ENCODE measurements around the gene SYT13. TPM values are rescaled to one million over a fixed set of nuclear protein-coding genes. Genes with fewer than 3 reads are reported as not detected.

Gene SYT13
- total RNA-seq, 1 experiment from 2014 or later, result 9.4 TPM

DNA sequence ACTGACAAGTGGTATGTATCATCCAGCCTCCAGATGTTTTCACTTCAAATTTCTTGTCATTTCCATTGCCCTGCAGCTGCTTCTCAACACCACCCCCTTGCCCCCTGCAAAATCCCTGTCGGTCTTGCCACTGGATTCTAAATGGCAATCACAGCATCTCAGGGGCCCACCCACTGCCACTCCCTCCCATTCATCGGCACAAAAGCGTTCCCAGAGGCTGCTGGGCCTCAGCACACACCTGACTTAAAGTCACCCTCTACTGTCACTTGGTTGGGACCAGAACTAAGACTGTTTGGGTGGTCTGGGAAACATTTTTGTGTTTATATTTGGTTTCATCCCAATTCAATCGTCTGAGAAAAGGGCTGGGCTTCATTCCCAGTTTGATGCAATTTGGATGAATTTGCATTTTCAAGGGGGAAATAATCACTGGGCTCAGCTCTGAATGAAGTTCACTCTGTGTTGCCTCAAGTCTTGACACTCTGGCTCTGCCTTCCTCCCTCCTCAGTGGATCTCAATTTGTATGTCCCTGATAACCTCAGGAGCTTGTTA, 27.1 kb downstream of the SYT13 start:
- no peak overlapping the region for H3K27ac Mint-ChIP-seq (ENCODE audit: unreplicated experiment)
- no peak for DNase-seq
- no peaks in the 10 kb centered on the region for H3K9me3 Mint-ChIP-seq (ENCODE audit: unreplicated experiment)
- TF ChIP-seq, protein P1, sequence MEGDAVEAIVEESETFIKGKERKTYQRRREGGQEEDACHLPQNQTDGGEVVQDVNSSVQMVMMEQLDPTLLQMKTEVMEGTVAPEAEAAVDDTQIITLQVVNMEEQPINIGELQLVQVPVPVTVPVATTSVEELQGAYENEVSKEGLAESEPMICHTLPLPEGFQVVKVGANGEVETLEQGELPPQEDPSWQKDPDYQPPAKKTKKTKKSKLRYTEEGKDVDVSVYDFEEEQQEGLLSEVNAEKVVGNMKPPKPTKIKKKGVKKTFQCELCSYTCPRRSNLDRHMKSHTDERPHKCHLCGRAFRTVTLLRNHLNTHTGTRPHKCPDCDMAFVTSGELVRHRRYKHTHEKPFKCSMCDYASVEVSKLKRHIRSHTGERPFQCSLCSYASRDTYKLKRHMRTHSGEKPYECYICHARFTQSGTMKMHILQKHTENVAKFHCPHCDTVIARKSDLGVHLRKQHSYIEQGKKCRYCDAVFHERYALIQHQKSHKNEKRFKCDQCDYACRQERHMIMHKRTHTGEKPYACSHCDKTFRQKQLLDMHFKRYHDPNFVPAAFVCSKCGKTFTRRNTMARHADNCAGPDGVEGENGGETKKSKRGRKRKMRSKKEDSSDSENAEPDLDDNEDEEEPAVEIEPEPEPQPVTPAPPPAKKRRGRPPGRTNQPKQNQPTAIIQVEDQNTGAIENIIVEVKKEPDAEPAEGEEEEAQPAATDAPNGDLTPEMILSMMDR (IDR thresholded peaks at IDR 0.05; ENCODE audit: insufficient read depth in 1 of 2, low read depth in 1 of 2, low read length in 1 of 2, severe bottlenecking in 1 of 2, unreplicated experiment in 1 of 2), result no peak
- H3K27me3 Mint-ChIP-seq (ENCODE audit: insufficient read depth, unreplicated experiment), result peaks cover 6% of the 10 kb centered on the region
- Histone ChIP-seq H3K36me3 (ENCODE audit: control insufficient read depth, insufficient read depth, low read length) (no peaks in the 10 kb centered on the region), H3K27me3 (replicated peaks; ENCODE audit: control insufficient read depth, insufficient read depth, low read length) (no peaks in the 10 kb centered on the region), H3K4me1 (no peaks in the 10 kb centered on the region), H3K9me3 (peaks cover under 1% of the 10 kb centered on the region; the same call in 1 of the 2 replicates), H3K4me3 (ENCODE audit: low read depth, low read length) (no peak overlapping the region)
- peaks cover 6% of the 10 kb centered on the region for H3K36me3 Mint-ChIP-seq (ENCODE audit: insufficient read depth, unreplicated experiment)
- H3K4me1 Mint-ChIP-seq (ENCODE audit: low read depth, unreplicated experiment), result no peaks in the 10 kb centered on the region
- ChIA-PET CTCF (no interaction called here), POLR2A (no interaction called here)
- BruUV-seq (replicated peaks), result no TSS peak
- H3K4me3 Mint-ChIP-seq (ENCODE audit: unreplicated experiment), result no peak overlapping the region
- intact Hi-C loops (cut with micrococcal nuclease; ENCODE audit: unreplicated experiment), result no loop called here

DNA sequence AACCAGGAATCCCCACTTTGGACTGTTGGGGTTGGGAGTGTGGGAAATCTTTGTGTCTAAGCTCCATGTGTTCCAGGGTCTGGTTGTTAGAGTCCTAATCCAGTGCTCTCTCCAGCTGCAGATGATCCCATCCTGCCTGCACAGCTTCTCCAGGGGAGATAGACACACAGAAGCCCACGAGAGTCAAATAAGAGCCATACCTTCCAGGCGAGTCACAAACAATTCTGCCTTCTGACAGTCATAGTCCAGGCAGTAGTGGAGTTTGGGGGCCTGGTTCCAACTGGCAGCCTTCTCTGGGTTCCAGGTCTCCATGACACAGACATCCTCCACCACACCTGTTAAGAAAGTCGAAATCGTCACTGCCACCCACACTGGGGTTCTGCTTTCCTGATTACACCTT, 32.1 kb downstream of the SYT13 start:
- H3K9me3 Mint-ChIP-seq (ENCODE audit: unreplicated experiment), result no peaks in the 10 kb centered on the region
- no peaks in the 10 kb centered on the region for H3K4me1 ChIP-seq
- peaks cover 6% of the 10 kb centered on the region for H3K36me3 Mint-ChIP-seq (ENCODE audit: insufficient read depth, unreplicated experiment)
- ChIA-PET CTCF (no interaction called here), POLR2A (no interaction called here)
- H3K27me3 Mint-ChIP-seq (ENCODE audit: insufficient read depth, unreplicated experiment), result peaks cover 6% of the 10 kb centered on the region
- no peaks in the 10 kb centered on the region for H3K36me3 ChIP-seq (ENCODE audit: control insufficient read depth, insufficient read depth, low read length)
- no peaks in the 10 kb centered on the region for H3K27me3 ChIP-seq (replicated peaks; ENCODE audit: control insufficient read depth, insufficient read depth, low read length)
- no peaks in the 10 kb centered on the region for H3K9me3 ChIP-seq
- H3K4me3 Mint-ChIP-seq (ENCODE audit: unreplicated experiment), result no peak overlapping the region
- no peak for DNase-seq
- H3K27ac Mint-ChIP-seq (ENCODE audit: unreplicated experiment), result no peak overlapping the region
- H3K4me1 Mint-ChIP-seq (ENCODE audit: low read depth, unreplicated experiment), result no peaks in the 10 kb centered on the region
- H3K4me3 ChIP-seq (ENCODE audit: low read depth, low read length), result no peak overlapping the region
- BruUV-seq (replicated peaks), result no TSS peak
- TF ChIP-seq, protein P1 (IDR thresholded peaks at IDR 0.05; ENCODE audit: insufficient read depth in 1 of 2, low read depth in 1 of 2, low read length in 1 of 2, severe bottlenecking in 1 of 2, unreplicated experiment in 1 of 2), result no peak
- intact Hi-C loops (cut with micrococcal nuclease; ENCODE audit: unreplicated experiment), result loop anchor here (5.0 kb wide), 1 partner anchor 88 kb away; no protein-coding TSS in a partner anchor

DNA sequence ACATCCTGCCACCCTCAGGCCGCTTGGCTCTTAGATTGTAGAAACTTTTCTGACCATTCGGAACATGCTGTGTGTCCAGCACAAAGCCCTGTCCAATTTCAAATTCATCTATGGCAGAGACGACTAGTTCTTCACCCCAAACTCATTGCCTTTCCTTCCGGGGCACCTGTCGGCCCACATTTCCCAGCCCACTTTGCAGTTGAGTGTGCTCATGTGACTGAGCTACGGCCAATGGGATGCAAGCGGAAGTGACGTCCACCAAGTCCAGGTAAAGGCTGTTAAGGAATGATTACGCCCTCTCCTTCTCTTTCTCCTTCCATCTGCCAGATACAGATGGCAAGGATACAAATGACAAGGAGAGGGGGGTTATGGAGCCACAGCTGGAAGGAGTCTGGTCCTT, 32.5 kb downstream of the SYT13 start:
- Mint-ChIP-seq H3K27me3 (ENCODE audit: insufficient read depth, unreplicated experiment) (peaks cover 6% of the 10 kb centered on the region), H3K27ac (ENCODE audit: unreplicated experiment) (no peak overlapping the region), H3K4me1 (ENCODE audit: low read depth, unreplicated experiment) (no peaks in the 10 kb centered on the region), H3K9me3 (ENCODE audit: unreplicated experiment) (no peaks in the 10 kb centered on the region), H3K4me3 (ENCODE audit: unreplicated experiment) (no peak overlapping the region), H3K36me3 (ENCODE audit: insufficient read depth, unreplicated experiment) (peaks cover 6% of the 10 kb centered on the region)
- H3K4me3 ChIP-seq (ENCODE audit: low read depth, low read length), result no peak overlapping the region
- no peaks in the 10 kb centered on the region for H3K27me3 ChIP-seq (replicated peaks; ENCODE audit: control insufficient read depth, insufficient read depth, low read length)
- CTCF ChIA-PET, result interaction anchor here (1.6 kb wide), 1 partner anchor 17 kb away, joined by 4 read pairs; no protein-coding TSS in a partner anchor
- TF ChIP-seq, protein P1 (IDR thresholded peaks at IDR 0.05; ENCODE audit: insufficient read depth in 1 of 2, low read depth in 1 of 2, low read length in 1 of 2, severe bottlenecking in 1 of 2, unreplicated experiment in 1 of 2), result no peak
- POLR2A ChIA-PET, result no interaction called here
- no peak for DNase-seq
- intact Hi-C loops (cut with micrococcal nuclease; ENCODE audit: unreplicated experiment), result loop anchor here (5.0 kb wide), 1 partner anchor 89 kb away; no protein-coding TSS in a partner anchor
- no peaks in the 10 kb centered on the region for H3K4me1 ChIP-seq
- no peaks in the 10 kb centered on the region for H3K9me3 ChIP-seq
- H3K36me3 ChIP-seq (ENCODE audit: control insufficient read depth, insufficient read depth, low read length), result no peaks in the 10 kb centered on the region
- BruUV-seq (replicated peaks), result no TSS peak
